H1 (cell line): ENCODE measurements around the gene CORO6. TPM values are rescaled to one million over a fixed set of nuclear protein-coding genes. Genes with fewer than 3 reads are reported as not detected.

ENCODE experiments used
- CTCF ChIA-PET: fragments of 300-600 bp; sonication (Branson Sonifier 250); formaldehyde crosslinking; loops from one replicate; lab custom pipeline; 2021; ENCODE audit not compliant: partially characterized antibody; lab: Charles Lee
- POLR2A ChIA-PET: fragments of 300-600 bp; sonication (Branson Sonifier 250); formaldehyde crosslinking; loops from one replicate; lab custom pipeline; 2021; ENCODE audit warnings: inconsistent platforms; ENCODE audit not compliant: partially characterized antibody; lab: Charles Lee
- DNase-seq, 2 experiments: peaks; one replicate each; pipeline versions ENCODE4 v3.0.0 to v3.0.0-alpha.2; 2010 to 2022; ENCODE audit warnings: low spot score in 2 of 2, low read depth in 1 of 2, mixed read lengths in 1 of 2
- FAIRE-seq: peaks from 2 replicates; lab custom pipeline; 2011; peaks lifted over from hg19 to GRCh38; lab: Jason Lieb, UNC
- H2AFZ ChIP-seq: 2 replicates; pipeline ENCODE4 v1.8.1; 2012; ENCODE audit warnings: low read length, inconsistent platforms
- H2AK5ac ChIP-seq: 2 replicates; pipeline ENCODE4 v1.6.1; 2013; ENCODE audit warnings: low read depth, low read length
- H2BK120ac ChIP-seq: replicated peaks from 2 replicates; pipeline ENCODE3; 2013; ENCODE audit warnings: low read depth, low read length, inconsistent platforms
- H2BK12ac ChIP-seq: 2 replicates; pipeline ENCODE4 v1.6.1; 2013; ENCODE audit warnings: low read depth, low read length
- H2BK15ac ChIP-seq: 2 replicates; pipeline ENCODE4 v1.6.1; 2013; ENCODE audit warnings: low read length
- H2BK20ac ChIP-seq: 2 replicates; pipeline ENCODE4 v1.6.1; 2013; ENCODE audit warnings: low read length
- H2BK5ac ChIP-seq: 2 replicates; pipeline ENCODE4 v1.6.1; 2013; ENCODE audit warnings: low read depth, low read length
- H3K14ac ChIP-seq: 2 replicates; pipeline ENCODE4 v1.6.1; 2013; ENCODE audit warnings: inconsistent platforms; ENCODE audit not compliant: insufficient read length
- H3K18ac ChIP-seq: 2 replicates; pipeline ENCODE4 v1.6.1; 2013; ENCODE audit warnings: low read length; ENCODE audit errors: extremely low read depth
- H3K23ac ChIP-seq: 2 replicates; pipeline ENCODE4 v1.6.1; 2013; ENCODE audit warnings: inconsistent platforms; ENCODE audit not compliant: insufficient read length
- H3K23me2 ChIP-seq: 2 replicates; pipeline ENCODE4 v1.6.1; 2013; ENCODE audit warnings: low read depth, low read length
- H3K27ac ChIP-seq: 2 replicates; pipeline ENCODE4 v1.6.1; 2011; ENCODE audit warnings: low read depth, low read length, inconsistent platforms
- H3K27me3 ChIP-seq, 4 experiments: replicated peaks in 1 of 4; 1 replicate in 1 of 4; 2 replicates in 3 of 4; pipeline versions ENCODE4 v1.6.1 to v1.8.1; 2011 to 2013; ENCODE audit warnings: low read length in 3 of 4, mild to moderate bottlenecking in 3 of 4, inconsistent platforms in 2 of 4, mixed read lengths in 2 of 4, moderate library complexity in 1 of 4; ENCODE audit not compliant: control insufficient read depth in 3 of 4, insufficient read depth in 3 of 4; ENCODE audit errors: extremely low read depth in 1 of 4
- H3K36me3 ChIP-seq, 4 experiments: 2 replicates each; pipeline versions ENCODE4 v1.6.1 to v1.8.1; 2011 to 2013; ENCODE audit warnings: mild to moderate bottlenecking in 4 of 4, low read length in 3 of 4, moderate library complexity in 2 of 4, control low read depth in 1 of 4, inconsistent platforms in 1 of 4; ENCODE audit not compliant: insufficient read depth in 4 of 4, control insufficient read depth in 2 of 4
- H3K4ac ChIP-seq: replicated peaks from 2 replicates; pipeline ENCODE3; 2013; ENCODE audit warnings: low read length, low read depth, mixed read lengths, inconsistent platforms; ENCODE audit not compliant: insufficient read length
- H3K4me1 ChIP-seq, 4 experiments: replicated peaks in 1 of 4; 1 replicate in 1 of 4; 2 replicates in 3 of 4; pipeline versions ENCODE4 v1.6.1 to v1.8.1; 2011 to 2013; ENCODE audit warnings: low read length in 3 of 4, inconsistent platforms in 2 of 4, mixed read lengths in 1 of 4; ENCODE audit not compliant: insufficient read depth in 4 of 4, control insufficient read depth in 3 of 4
- H3K4me2 ChIP-seq, 2 experiments: 2 replicates each; pipeline versions ENCODE4 v1.6.1 to v1.8.1; 2011 to 2013; ENCODE audit warnings: low read depth in 2 of 2, low read length in 2 of 2, control low read depth in 1 of 2, inconsistent platforms in 1 of 2, mild to moderate bottlenecking in 1 of 2; ENCODE audit not compliant: insufficient read depth in 1 of 2
- H3K4me3 ChIP-seq, 4 experiments: fragments of 200-600, 300-600 bp in 1 of 4; sonication (generic), shearing (Covaris generic), sonication (Bioruptor Twin) in 1 of 4; 2 replicates each; pipeline versions ENCODE4 v1.5.1 to v1.8.1; 2011 to 2016; ENCODE audit warnings: low read length in 4 of 4, low read depth in 3 of 4, control low read depth in 2 of 4, inconsistent platforms in 2 of 4, mild to moderate bottlenecking in 2 of 4, mixed read lengths in 1 of 4, moderate library complexity in 1 of 4; ENCODE audit not compliant: insufficient read depth in 2 of 4; ENCODE audit errors: extremely low read depth in 1 of 4
- H3K56ac ChIP-seq: replicated peaks from 2 replicates; pipeline ENCODE3; 2013; ENCODE audit warnings: low read depth, mild to moderate bottlenecking, mixed read lengths, low read length, inconsistent platforms; ENCODE audit not compliant: insufficient read length
- H3K79me1 ChIP-seq: 2 replicates; pipeline ENCODE4 v1.6.1; 2013; ENCODE audit warnings: low read depth, low read length, control low read depth
- H3K79me2 ChIP-seq, 2 experiments: 2 replicates each; pipeline versions ENCODE4 v1.6.1 to v1.8.1; 2012 to 2013; ENCODE audit warnings: low read length in 2 of 2, mild to moderate bottlenecking in 2 of 2, inconsistent platforms in 1 of 2; ENCODE audit not compliant: insufficient read depth in 2 of 2, control insufficient read depth in 1 of 2
- H3K9ac ChIP-seq, 4 experiments: replicated peaks in 1 of 4; 1 replicate in 1 of 4; 2 replicates in 3 of 4; pipeline versions ENCODE4 v1.6.1 to v1.8.1; 2011 to 2013; ENCODE audit warnings: low read depth in 3 of 4, low read length in 3 of 4, control low read depth in 2 of 4, mild to moderate bottlenecking in 2 of 4, moderate library complexity in 2 of 4, inconsistent platforms in 1 of 4; ENCODE audit errors: extremely low read depth in 1 of 4
- H3K9me3 ChIP-seq, 2 experiments: 2 replicates each; pipeline versions ENCODE4 v1.6.1 to v1.8.1; 2012 to 2013; ENCODE audit warnings: mild to moderate bottlenecking in 2 of 2, moderate library complexity in 2 of 2, control low read depth in 1 of 2, inconsistent platforms in 1 of 2, low read depth in 1 of 2, low read length in 1 of 2, mixed read lengths in 1 of 2; ENCODE audit not compliant: insufficient read depth in 2 of 2
- H4K20me1 ChIP-seq, 2 experiments: replicated peaks in 1 of 2; 2 replicates each; pipeline versions ENCODE3 to v1.8.1; 2011 to 2013; ENCODE audit warnings: inconsistent platforms in 2 of 2, low read length in 2 of 2, mild to moderate bottlenecking in 1 of 2; ENCODE audit not compliant: insufficient read depth in 2 of 2, control insufficient read depth in 1 of 2
- H4K5ac ChIP-seq: 2 replicates; pipeline ENCODE4 v1.6.1; 2013; ENCODE audit warnings: low read length, low read depth, mixed read lengths, inconsistent platforms; ENCODE audit not compliant: insufficient read length
- H4K8ac ChIP-seq: 2 replicates; pipeline ENCODE4 v1.8.0; 2013; ENCODE audit warnings: mild to moderate bottlenecking, moderate library complexity, low read length, inconsistent platforms; ENCODE audit not compliant: insufficient read depth; ENCODE audit errors: extremely low read depth
- H4K91ac ChIP-seq: replicated peaks from 2 replicates; pipeline ENCODE3; 2013; ENCODE audit warnings: low read length, mixed read lengths, inconsistent platforms; ENCODE audit not compliant: insufficient read length
- ASH2L ChIP-seq: fragments of 200-600, 300-600 bp; sonication (generic); IDR thresholded peaks from one replicate; pipeline ENCODE4 v1.7.1; 2017; ENCODE audit warnings: low read length
- EP300 ChIP-seq, 2 experiments: IDR thresholded peaks; 1 replicate in 1 of 2; 2 replicates in 1 of 2; pipeline ENCODE4 v1.6.1; 2011 to 2012; ENCODE audit warnings: low read depth in 2 of 2, low read length in 2 of 2, mild to moderate bottlenecking in 2 of 2, borderline replicate concordance in 1 of 2, inconsistent platforms in 1 of 2, moderate library complexity in 1 of 2
- RBBP5 ChIP-seq: IDR thresholded peaks from 2 replicates; pipeline ENCODE4 v1.7.1; 2012; ENCODE audit warnings: low read depth, mild to moderate bottlenecking, inconsistent platforms, low read length, moderate library complexity, borderline replicate concordance
- TAF7 ChIP-seq: optimal IDR thresholded peaks from 2 replicates; pipeline ENCODE3; 2011; ENCODE audit warnings: low read depth, mild to moderate bottlenecking, inconsistent platforms, low read length, moderate library complexity, borderline replicate concordance
- WGBS, 2 experiments: shearing (Covaris generic) in 1 of 2; methylation state at CpG; one replicate each; pipeline versions ENCODE4 v1.1.6 to v1.1.7; 2013 to 2015; ENCODE audit warnings: low lambda C conversion rate in 2 of 2, mixed read lengths in 2 of 2, inconsistent platforms in 1 of 2, low coverage in 1 of 2, missing lambda C conversion rate in 1 of 2; ENCODE audit not compliant: insufficient replicate concordance in 2 of 2, insufficient coverage in 1 of 2, insufficient read length in 1 of 2; ENCODE audit errors: extremely low coverage in 1 of 2, missing lambda C conversion rate in 1 of 2; 5-methylcytosine and 5-hydroxymethylcytosine counted together
- polyA plus RNA-seq, 7 experiments: library from polyadenylated mRNA; depleted of rRNA in 3 of 7; stranded (reverse) in 5 of 7; unstranded in 2 of 7; fragments of >200 nt in 5 of 7; fragments of 200-250 nt in 2 of 7; gene quantifications; 1 replicate in 5 of 7; 2 replicates in 1 of 7; 4 replicates in 1 of 7; pipeline versions ENCODE4 v1.2.1 to v1.2.3, GENCODE V29; 2011 to 2013; ENCODE audit warnings: missing spikeins in 2 of 7, mixed read lengths in 2 of 7
- total RNA-seq: library from RNA; stranded (reverse); fragmentation: NEBNext Ultra II Directional; extraction: Animal tissue kit (Norgen Biotek cat#: 25700); gene quantifications from 2 replicates; pipeline ENCODE4 v1.2.1, GENCODE V29; 2021

CORO6 gene
- total and polyA plus RNA-seq, 2 of the 8 experiments (the other 6 are each of a cell fraction or from before 2014, with no cell fraction given), result 2.5 to 8.6 TPM

DNA sequence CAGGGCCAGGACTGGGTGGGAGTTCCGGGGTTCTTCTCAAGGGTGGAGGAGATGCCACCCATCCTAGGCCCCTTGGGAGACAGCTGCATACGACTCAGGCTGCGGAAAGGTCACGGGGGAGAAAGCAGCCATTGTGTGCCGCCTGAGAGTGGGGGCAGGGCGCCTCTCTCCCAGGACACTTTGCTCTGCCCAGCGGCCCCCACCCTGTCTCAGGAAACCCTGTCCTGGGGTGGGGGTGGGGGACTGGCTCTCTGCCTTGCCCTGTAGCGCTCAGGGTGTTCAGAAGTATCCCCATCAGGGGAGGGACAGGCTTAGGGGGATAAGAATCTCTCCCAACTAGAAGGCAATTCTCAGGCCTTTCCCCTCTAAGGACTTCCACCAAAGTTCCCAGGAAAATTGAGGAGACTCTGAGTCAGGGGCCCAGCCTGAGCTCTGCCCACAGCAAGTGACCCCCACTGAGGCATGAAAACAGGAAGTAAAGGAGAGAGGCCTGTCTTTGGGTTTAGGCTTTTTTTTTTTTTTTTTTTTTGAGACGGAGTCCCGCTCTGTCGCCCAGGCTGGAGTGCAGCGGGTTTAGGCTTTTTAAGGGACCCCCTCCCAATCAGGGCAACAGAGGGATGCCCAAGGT lies 38.1 kb downstream of the CORO6 start:
- ChIA-PET POLR2A (interaction anchor here (1.0 kb wide), 1 partner anchor 10 kb away, joined by 3 read pairs; no protein-coding TSS in a partner anchor), CTCF (interaction anchor here (0.6 to 14.8 kb wide), 4 partner anchors 13 to 308 kb away, joined by 3 to 193 read pairs (median 52); partner anchors contain the start of genes ABHD15, CORO6 and TP53I13)
- no peak overlapping the region for H2BK15ac ChIP-seq
- peaks cover 0 to 6% (median 3%) of the 10 kb centered on the region in 4 experiments; a peak in 1 of 8 replicates for H3K36me3 ChIP-seq
- no peak overlapping the region for H3K14ac ChIP-seq
- H3K56ac ChIP-seq, result no peak overlapping the region
- H4K8ac ChIP-seq, result no peak overlapping the region; the same call in 1 of the 2 replicates
- H2BK20ac ChIP-seq, result no peak overlapping the region
- peak overlapping the region; percentile 8 for H2BK5ac ChIP-seq
- H3K4me2 ChIP-seq, result peak overlapping the region; percentile 2 to 35; a peak in 2 of 4 replicates
- H3K4me3 ChIP-seq, result 0 out of 8 replicates have a peak overlapping the region, but pooled peaks of 1 of the 4 experiments have one; percentile 8
- H3K4me1 ChIP-seq, result peaks cover 7 to 25% (median 21%) of the 10 kb centered on the region in 4 experiments
- no peak overlapping the region; the same call in 1 of the 2 replicates for H3K18ac ChIP-seq
- FAIRE-seq, result no peak
- DNase-seq, result no peak
- TF ChIP-seq ASH2L (no peak), TAF7 (no peak), EP300 (IDR thresholded peaks at IDR 0.05; ENCODE audit: borderline replicate concordance in 1 of 2, low read depth in 2 of 2, low read length in 2 of 2) (no peak), RBBP5 (0 out of 2 replicates have a peak, but pooled peaks have one; percentile 32)
- H3K4ac ChIP-seq, result no peak overlapping the region
- no peak overlapping the region for H3K23ac ChIP-seq
- H3K27me3 ChIP-seq, result no peaks in the 10 kb centered on the region
- peaks cover 0 to 42% of the 10 kb centered on the region in 2 experiments; a peak in 2 of 4 replicates for H3K79me2 ChIP-seq
- H2AFZ ChIP-seq, result no peak overlapping the region
- peaks cover 15 to 38% of the 10 kb centered on the region in 2 experiments for H4K20me1 ChIP-seq
- peaks cover 8% of the 10 kb centered on the region; the same call in 1 of the 2 replicates for H3K23me2 ChIP-seq
- H3K9ac ChIP-seq, result no peak overlapping the region
- H3K27ac ChIP-seq, result no peak overlapping the region
- WGBS, 2 experiments, result 67% methylated on average over 12 of the region's 12 CpGs; no CpG with 5 or more reads in 1 of the 2 experiments
- no peak overlapping the region for H2BK12ac ChIP-seq
- H3K79me1 ChIP-seq, result peaks cover 19% of the 10 kb centered on the region
- 0 out of 2 replicates have a peak overlapping the region, but pooled peaks have one; percentile 26 for H2AK5ac ChIP-seq
- H4K91ac ChIP-seq, result no peak overlapping the region
- no peak overlapping the region for H4K5ac ChIP-seq
- no peak overlapping the region for H2BK120ac ChIP-seq
- H3K9me3 ChIP-seq, result no peaks in the 10 kb centered on the region
